Bronchial epithelial cell (primary cell): ENCODE data around the gene SLC66A1. TPM values are rescaled to one million over a fixed set of nuclear protein-coding genes. Genes with fewer than 3 reads are reported as not detected.
A peak's percentile ranks its signal among the peaks of the same experiment; 100 is the strongest.

Experiments used
- DNase-seq: peaks from one replicate; pipeline ENCODE4 v3.0.0-alpha.2; 2010; ENCODE audit warnings: low read depth
- FAIRE-seq: peaks from 2 replicates; lab custom pipeline; 2011; peaks lifted over from hg19 to GRCh38; lab: Jason Lieb, UNC
- H3K27me3 ChIP-seq: 2 replicates; pipeline ENCODE4 v1.5.1; 2011; ENCODE audit warnings: low read length; ENCODE audit not compliant: control insufficient read depth, insufficient read depth
- H3K36me3 ChIP-seq: 2 replicates; pipeline ENCODE4 v1.5.1; 2011; ENCODE audit warnings: low read length; ENCODE audit not compliant: control insufficient read depth, insufficient read depth
- H3K4me3 ChIP-seq: 2 replicates; pipeline ENCODE4 v1.5.1; 2011; ENCODE audit warnings: mild to moderate bottlenecking, low read depth, low read length, control low read depth
- CTCF ChIP-seq: IDR thresholded peaks from 2 replicates; pipeline ENCODE4 v1.5.1; 2011; ENCODE audit warnings: mild to moderate bottlenecking, moderate library complexity, low read length, control low read depth, inconsistent platforms; ENCODE audit not compliant: insufficient read depth, severe bottlenecking
- total RNA-seq: library from RNA; depleted of rRNA; stranded (reverse); fragments of >200 nt; gene quantifications from 2 replicates; pipeline ENCODE4 v1.2.1, GENCODE V29; 2014

The SLC66A1 gene
- total RNA-seq, 1 donor from 2014 or later = 26.6 TPM

GRCh38 chr1:19368050-19368449 is 55.9 kb downstream of the SLC66A1 start:
- no peaks in the 10 kb centered on the region for H3K36me3 ChIP-seq
- no peak for TF ChIP-seq CTCF
- no peak overlapping the region for H3K4me3 ChIP-seq
- H3K27me3 ChIP-seq = no peaks in the 10 kb centered on the region
- FAIRE-seq = no peak
- DNase-seq = no peak

- H3K4me3 ChIP-seq = no peak overlapping the region
- H3K27me3 ChIP-seq = no peaks in the 10 kb centered on the region
- no peak for TF ChIP-seq CTCF
- no peak for DNase-seq
- no peak for FAIRE-seq
- peaks cover 2% of the 10 kb centered on the region for H3K36me3 ChIP-seq
Measured at GRCh38 chr1:19368964-19369363, 56.8 kb downstream of the SLC66A1 start.

GRCh38 chr1:19369396-19370090 is 57.4 kb downstream of the SLC66A1 start:
- Histone ChIP-seq H3K4me3 (no peak overlapping the region), H3K36me3 (peaks cover 2% of the 10 kb centered on the region), H3K27me3 (no peaks in the 10 kb centered on the region)
- no peak for DNase-seq
- FAIRE-seq = peak; percentile 36
- TF ChIP-seq CTCF = no peak

DNA sequence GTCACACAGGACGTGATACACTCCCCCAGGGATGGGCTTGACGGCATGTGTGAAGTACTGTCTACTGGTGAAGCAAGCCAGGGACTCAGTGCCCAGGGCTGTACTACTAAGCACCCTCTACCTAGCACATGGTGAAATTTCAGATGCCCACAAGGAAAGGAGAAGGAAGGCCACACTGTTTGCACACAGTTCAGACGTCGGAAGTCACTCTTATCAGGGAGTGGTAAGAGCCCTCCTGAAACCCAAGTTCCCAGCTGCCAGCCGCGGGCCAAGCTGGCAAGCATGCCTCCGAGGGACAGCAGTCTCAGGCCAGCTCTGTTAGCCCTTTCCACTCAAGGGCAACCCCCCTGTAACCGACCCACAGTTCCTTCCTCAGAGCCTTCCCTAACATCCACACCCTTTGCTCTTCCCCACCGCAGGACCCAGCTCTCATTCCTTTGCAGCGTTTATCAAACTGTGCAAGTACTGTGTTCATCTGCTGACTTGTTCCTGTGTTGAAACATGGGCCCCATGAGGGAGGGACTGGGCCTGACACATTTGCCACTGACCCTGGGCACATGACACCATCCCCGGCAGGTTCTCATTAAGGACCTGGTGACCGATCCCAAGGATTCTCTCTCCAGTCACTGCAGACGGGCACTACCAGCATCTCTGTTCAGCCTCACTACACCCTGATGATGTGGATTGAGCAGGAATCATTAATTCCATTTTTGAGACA is 58.5 kb downstream of the SLC66A1 start:
- FAIRE-seq (peak; percentile 77), DNase-seq (no peak)
- no peaks in the 10 kb centered on the region for H3K27me3 ChIP-seq
- peaks cover 4% of the 10 kb centered on the region for H3K36me3 ChIP-seq
- H3K4me3 ChIP-seq = no peak overlapping the region
- TF ChIP-seq CTCF = no peak

DNA sequence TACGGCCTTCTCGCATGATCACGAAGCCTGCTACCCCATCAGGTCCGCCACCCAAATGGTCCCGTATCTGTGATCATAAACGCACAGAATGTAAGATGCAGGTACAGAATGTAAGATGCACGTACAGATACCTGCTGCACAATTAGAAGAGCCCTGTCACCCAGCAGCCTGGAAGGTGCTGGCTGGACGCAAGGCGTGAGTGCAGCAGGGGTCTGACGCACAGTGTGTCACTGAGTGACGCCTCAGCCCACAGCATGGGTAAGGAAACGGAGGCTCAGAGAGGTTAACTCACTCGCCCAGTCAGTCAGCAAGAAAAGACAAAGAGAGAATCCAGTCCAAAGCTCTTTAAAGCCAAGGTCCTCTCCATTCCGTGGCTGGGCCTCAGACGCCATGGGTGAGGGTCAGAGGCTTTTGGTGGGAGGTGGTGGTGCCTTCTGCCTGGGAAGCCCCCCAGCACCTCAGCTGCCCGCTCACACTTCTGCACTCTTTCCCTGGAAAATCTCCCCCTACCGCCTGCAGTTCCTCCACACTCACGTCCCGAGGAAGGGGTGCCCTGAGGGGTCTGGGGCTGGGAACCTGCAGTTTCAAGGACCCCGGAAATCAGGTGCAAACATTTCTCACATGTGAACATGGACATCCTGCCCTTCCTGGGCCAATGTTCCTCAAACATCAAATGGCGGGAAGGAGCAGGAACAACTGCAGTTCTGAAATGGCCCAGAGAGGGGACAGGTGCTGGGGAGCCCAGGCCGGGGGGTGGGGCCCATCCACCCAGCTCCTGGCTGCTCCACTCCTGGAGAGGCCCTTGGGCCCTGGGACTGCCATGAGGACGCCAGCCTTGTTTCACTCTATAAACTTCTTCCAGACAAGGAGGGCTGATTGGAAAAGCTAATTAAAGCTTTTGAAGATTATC is 59.4 kb downstream of the SLC66A1 start:
- no peak for TF ChIP-seq CTCF
- H3K27me3 ChIP-seq = no peaks in the 10 kb centered on the region
- no peak for DNase-seq
- peaks cover 4% of the 10 kb centered on the region for H3K36me3 ChIP-seq
- FAIRE-seq = no peak
- H3K4me3 ChIP-seq = no peak overlapping the region
